ENCODE data around the gene TEKTIP1.
A peak's percentile ranks its signal among the peaks of the same experiment; 100 is the strongest.

Gene TEKTIP1

GRCh38 chr19:3538965-3539755, at the start of gene TEKTIP1:
Gene TEKTIP1 (plus strand): TSS chr19:3539174. CDS start chr19:3539178, 4 bp downstream.
- H3K9me3 ChIP-seq (ENCODE audit: control insufficient read depth, low read depth, low read length): no peaks in the 10 kb centered on the region
- H3K4me1 ChIP-seq (ENCODE audit: control insufficient read depth, low read depth, low read length): no peaks in the 10 kb centered on the region
- H3K27me3 ChIP-seq (ENCODE audit: control insufficient read depth, insufficient read depth, low read length): no peaks in the 10 kb centered on the region
- no peak within 1 kb of the TSS for H3K9ac ChIP-seq (ENCODE audit: low read length)
- H3K36me3 ChIP-seq (ENCODE audit: control insufficient read depth, low read depth, low read length): peaks cover 14% of the 10 kb centered on the region
- H3K27ac ChIP-seq (ENCODE audit: low read length): no peak within 1 kb of the TSS
- no peak within 1 kb of the TSS for H3K4me3 ChIP-seq (ENCODE audit: low read length)

GRCh38 chr19:3491396-3492119, 47.4 kb upstream of the TEKTIP1 start:
- Histone ChIP-seq H3K4me3 (ENCODE audit: low read length) (no peak overlapping the region), H3K27ac (ENCODE audit: low read length) (no peak overlapping the region), H3K27me3 (ENCODE audit: control insufficient read depth, insufficient read depth, low read length) (no peaks in the 10 kb centered on the region), H3K9ac (ENCODE audit: low read length) (no peak overlapping the region), H3K4me1 (ENCODE audit: control insufficient read depth, low read depth, low read length) (no peaks in the 10 kb centered on the region), H3K9me3 (ENCODE audit: control insufficient read depth, low read depth, low read length) (no peaks in the 10 kb centered on the region), H3K36me3 (ENCODE audit: control insufficient read depth, low read depth, low read length) (peaks cover 6% of the 10 kb centered on the region)

GRCh38 chr19:3492131-3492839, 46.7 kb upstream of the TEKTIP1 start:
- Histone ChIP-seq H3K36me3 (ENCODE audit: control insufficient read depth, low read depth, low read length) (peaks cover 6% of the 10 kb centered on the region), H3K27me3 (ENCODE audit: control insufficient read depth, insufficient read depth, low read length) (no peaks in the 10 kb centered on the region), H3K27ac (ENCODE audit: low read length) (no peak overlapping the region), H3K9ac (ENCODE audit: low read length) (no peak overlapping the region), H3K4me3 (ENCODE audit: low read length) (no peak overlapping the region), H3K9me3 (ENCODE audit: control insufficient read depth, low read depth, low read length) (no peaks in the 10 kb centered on the region), H3K4me1 (ENCODE audit: control insufficient read depth, low read depth, low read length) (no peaks in the 10 kb centered on the region)

DNA sequence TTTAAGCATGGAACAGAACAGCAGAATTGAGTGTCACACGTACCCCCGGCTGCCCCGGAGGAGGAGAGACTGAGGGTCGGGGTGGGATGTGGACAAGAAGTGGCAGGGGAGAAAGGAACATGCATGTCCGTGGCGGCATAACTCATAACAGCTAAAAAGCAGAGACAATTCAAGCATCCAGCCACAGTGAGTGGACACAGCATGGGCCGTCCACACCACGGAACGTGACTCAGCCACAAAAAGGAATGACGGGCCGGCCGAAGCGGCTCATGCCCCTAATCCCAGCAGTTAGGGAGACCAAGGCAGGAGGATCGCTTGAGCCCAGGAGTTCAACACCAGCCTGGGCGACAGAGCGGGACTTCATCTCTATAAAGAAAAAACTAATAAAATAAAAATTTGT, 46.1 kb upstream of the TEKTIP1 start:
- H3K4me3 ChIP-seq (ENCODE audit: low read length): no peak overlapping the region
- no peaks in the 10 kb centered on the region for H3K27me3 ChIP-seq (ENCODE audit: control insufficient read depth, insufficient read depth, low read length)
- no peaks in the 10 kb centered on the region for H3K9me3 ChIP-seq (ENCODE audit: control insufficient read depth, low read depth, low read length)
- H3K27ac ChIP-seq (ENCODE audit: low read length): no peak overlapping the region
- H3K4me1 ChIP-seq (ENCODE audit: control insufficient read depth, low read depth, low read length): no peaks in the 10 kb centered on the region
- no peak overlapping the region for H3K9ac ChIP-seq (ENCODE audit: low read length)
- peaks cover 6% of the 10 kb centered on the region for H3K36me3 ChIP-seq (ENCODE audit: control insufficient read depth, low read depth, low read length)

DNA sequence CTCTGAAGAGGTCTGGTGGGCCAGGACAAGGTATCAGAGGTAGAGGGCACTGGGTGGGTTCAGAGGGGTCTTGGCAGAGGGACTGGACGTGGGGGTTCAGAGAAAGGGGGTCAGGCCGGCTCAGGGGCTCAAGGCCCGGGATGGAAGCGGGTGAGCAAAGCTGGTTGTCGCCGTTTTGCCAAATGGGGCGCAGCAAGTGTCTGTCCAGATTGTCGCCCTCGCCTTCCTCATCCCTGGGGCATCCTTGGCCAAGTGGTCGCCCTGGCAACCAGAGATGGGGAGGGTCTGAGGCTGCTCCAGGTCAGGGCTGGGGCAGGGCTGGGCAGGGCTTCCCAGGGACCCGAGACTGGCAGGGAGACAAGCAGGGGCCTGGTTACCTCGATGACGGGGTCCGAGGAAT, 45.3 kb upstream of the TEKTIP1 start:
- Histone ChIP-seq H3K27me3 (ENCODE audit: control insufficient read depth, insufficient read depth, low read length) (no peaks in the 10 kb centered on the region), H3K9me3 (ENCODE audit: control insufficient read depth, low read depth, low read length) (no peaks in the 10 kb centered on the region), H3K4me1 (ENCODE audit: control insufficient read depth, low read depth, low read length) (no peaks in the 10 kb centered on the region), H3K27ac (ENCODE audit: low read length) (no peak overlapping the region), H3K36me3 (ENCODE audit: control insufficient read depth, low read depth, low read length) (peaks cover 6% of the 10 kb centered on the region), H3K4me3 (ENCODE audit: low read length) (no peak overlapping the region), H3K9ac (ENCODE audit: low read length) (no peak overlapping the region)

- H3K36me3 ChIP-seq (ENCODE audit: control insufficient read depth, low read depth, low read length): peaks cover 6% of the 10 kb centered on the region
- H3K27ac ChIP-seq (ENCODE audit: low read length): no peak overlapping the region
Measured at GRCh38 chr19:3494051-3494450, 44.9 kb upstream of the TEKTIP1 start.

DNA sequence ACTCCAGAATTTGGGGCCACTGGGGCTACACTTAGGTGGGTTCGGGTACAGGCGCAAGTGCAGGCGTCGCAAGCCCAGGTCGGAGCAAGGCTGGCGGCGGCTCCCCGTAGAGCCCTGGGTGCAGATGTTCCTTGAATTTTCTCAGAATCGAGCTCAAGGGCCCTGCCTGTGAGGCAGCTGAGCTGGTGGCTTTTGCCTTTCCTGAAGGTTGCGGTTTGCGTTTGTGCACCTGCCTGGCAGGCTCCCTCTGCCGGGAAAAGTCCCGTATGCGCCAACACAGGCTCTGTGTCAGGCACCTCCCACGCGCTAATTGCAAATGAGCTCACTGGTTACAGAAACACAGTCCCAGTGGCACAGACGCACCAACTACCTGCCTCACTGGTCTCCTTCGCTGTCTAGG, 44.4 kb upstream of the TEKTIP1 start:
- H3K4me1 ChIP-seq (ENCODE audit: control insufficient read depth, low read depth, low read length): no peaks in the 10 kb centered on the region
- H3K4me3 ChIP-seq (ENCODE audit: low read length): no peak overlapping the region
- no peaks in the 10 kb centered on the region for H3K27me3 ChIP-seq (ENCODE audit: control insufficient read depth, insufficient read depth, low read length)
- no peak overlapping the region for H3K27ac ChIP-seq (ENCODE audit: low read length)
- H3K36me3 ChIP-seq (ENCODE audit: control insufficient read depth, low read depth, low read length): peaks cover 6% of the 10 kb centered on the region
- H3K9ac ChIP-seq (ENCODE audit: low read length): no peak overlapping the region
- H3K9me3 ChIP-seq (ENCODE audit: control insufficient read depth, low read depth, low read length): no peaks in the 10 kb centered on the region

More at GRCh38 chr19:3494051-3494450, 44.9 kb upstream of the TEKTIP1 start:
- no peaks in the 10 kb centered on the region for H3K9me3 ChIP-seq (ENCODE audit: control insufficient read depth, low read depth, low read length)
- no peak overlapping the region for H3K9ac ChIP-seq (ENCODE audit: low read length)
- H3K4me1 ChIP-seq (ENCODE audit: control insufficient read depth, low read depth, low read length): no peaks in the 10 kb centered on the region
- no peaks in the 10 kb centered on the region for H3K27me3 ChIP-seq (ENCODE audit: control insufficient read depth, insufficient read depth, low read length)
- H3K4me3 ChIP-seq (ENCODE audit: low read length): no peak overlapping the region

GRCh38 chr19:3496392-3497273, 42.3 kb upstream of the TEKTIP1 start:
- H3K36me3 ChIP-seq (ENCODE audit: control insufficient read depth, low read depth, low read length): peaks cover 6% of the 10 kb centered on the region

GRCh38 chr19:3497757-3498520, 41.0 kb upstream of the TEKTIP1 start:
- H3K27ac ChIP-seq (ENCODE audit: low read length): no peak overlapping the region
- H3K9ac ChIP-seq (ENCODE audit: low read length): no peak overlapping the region
- H3K4me3 ChIP-seq (ENCODE audit: low read length): no peak overlapping the region
- H3K9me3 ChIP-seq (ENCODE audit: control insufficient read depth, low read depth, low read length): no peaks in the 10 kb centered on the region
- no peaks in the 10 kb centered on the region for H3K27me3 ChIP-seq (ENCODE audit: control insufficient read depth, insufficient read depth, low read length)
- peaks cover 6% of the 10 kb centered on the region for H3K36me3 ChIP-seq (ENCODE audit: control insufficient read depth, low read depth, low read length)
- H3K4me1 ChIP-seq (ENCODE audit: control insufficient read depth, low read depth, low read length): no peaks in the 10 kb centered on the region

More at GRCh38 chr19:3496392-3497273, 42.3 kb upstream of the TEKTIP1 start:
- no peaks in the 10 kb centered on the region for H3K27me3 ChIP-seq (ENCODE audit: control insufficient read depth, insufficient read depth, low read length)
- H3K9ac ChIP-seq (ENCODE audit: low read length): no peak overlapping the region
- no peaks in the 10 kb centered on the region for H3K9me3 ChIP-seq (ENCODE audit: control insufficient read depth, low read depth, low read length)
- no peak overlapping the region for H3K4me3 ChIP-seq (ENCODE audit: low read length)
- no peak overlapping the region for H3K27ac ChIP-seq (ENCODE audit: low read length)
- H3K4me1 ChIP-seq (ENCODE audit: control insufficient read depth, low read depth, low read length): no peaks in the 10 kb centered on the region

GRCh38 chr19:3499738-3500428, 39.1 kb upstream of the TEKTIP1 start:
- peak overlapping the region; percentile 99 for H3K4me3 ChIP-seq (ENCODE audit: low read length)
- H3K36me3 ChIP-seq (ENCODE audit: control insufficient read depth, low read depth, low read length): peaks cover 6% of the 10 kb centered on the region
- no peaks in the 10 kb centered on the region for H3K9me3 ChIP-seq (ENCODE audit: control insufficient read depth, low read depth, low read length)
- H3K4me1 ChIP-seq (ENCODE audit: control insufficient read depth, low read depth, low read length): no peaks in the 10 kb centered on the region
- H3K27ac ChIP-seq (ENCODE audit: low read length): peak overlapping the region; percentile 98
- peak overlapping the region; percentile 94 for H3K9ac ChIP-seq (ENCODE audit: low read length)
- H3K27me3 ChIP-seq (ENCODE audit: control insufficient read depth, insufficient read depth, low read length): no peaks in the 10 kb centered on the region
